PC-3 (cell line): Measurements from ENCODE around the gene FANCE. TPM values are rescaled to one million over a fixed set of nuclear protein-coding genes. Genes with fewer than 3 reads are reported as not detected.
"Not testable (repeated sequence)": the region's sequence is repeated elsewhere in the genome, so short reads cannot be mapped to it uniquely, and the experiment has no call there.

Experiments
- ATAC-seq: fragments of 200-7000 bp; cut with Tn5 transposase; 2 replicates; pipeline ENCODE4 v1.9.1; 2020; ENCODE audit warnings: mild to moderate bottlenecking, moderate library complexity
- BruUV-seq: library from RNA; stranded (reverse); fragments of 400-500 nt; replicated peaks from 2 replicates; lab custom pipeline; 2021; lab: Mats Ljungman, UMichigan
- CTCF ChIA-PET: fragments of 300-600 bp; sonication (Branson Sonifier 250); formaldehyde crosslinking; loops from one replicate; lab custom pipeline; 2022; ENCODE audit warnings: antibody characterized with exemption; lab: Charles Lee
- POLR2A ChIA-PET: fragments of 300-600 bp; sonication (Branson Sonifier 250); formaldehyde crosslinking; loops from one replicate; lab custom pipeline; 2022; ENCODE audit warnings: antibody characterized with exemption; ENCODE audit not compliant: unreplicated experiment; lab: Charles Lee
- DNase-seq: peaks from one replicate; pipeline ENCODE4 v3.0.0-alpha.2; 2015
- H2AFZ ChIP-seq: fragments of 300-600 bp; sonication (generic); 2 replicates; pipeline ENCODE4 v1.6.0; 2016; ENCODE audit warnings: antibody characterized with exemption, low read length
- H3F3A ChIP-seq: fragments of 300-600 bp; sonication (generic); one replicate; pipeline ENCODE4 v1.6.0; 2017; ENCODE audit warnings: antibody characterized with exemption, low read length, control low read depth, mild to moderate bottlenecking; ENCODE audit not compliant: unreplicated experiment
- H3K27ac ChIP-seq: fragments of 300-600 bp; sonication (generic); 2 replicates; pipeline ENCODE4 v1.5.1; 2016; ENCODE audit warnings: mild to moderate bottlenecking, low read length
- H3K27me3 ChIP-seq: fragments of 300-600 bp; sonication (generic); 2 replicates; pipeline ENCODE4 v1.6.1; 2016; ENCODE audit warnings: low read length, mixed read lengths
- H3K36me3 ChIP-seq: fragments of 300-600 bp; sonication (generic); 2 replicates; pipeline ENCODE4 v1.6.1; 2016; ENCODE audit warnings: low read depth, mixed run types, low read length, mixed read lengths
- H3K4me1 ChIP-seq: fragments of 300-600 bp; sonication (generic); 2 replicates; pipeline ENCODE4 v1.5.1; 2016; ENCODE audit warnings: low read length; ENCODE audit not compliant: insufficient read depth
- H3K4me2 ChIP-seq: fragments of 300-600 bp; sonication (generic); 2 replicates; pipeline ENCODE4 v1.6.0; 2016; ENCODE audit warnings: low read length
- H3K4me3 ChIP-seq: fragments of 300-600 bp; sonication (generic); 2 replicates; pipeline ENCODE4 v1.5.1; 2016; ENCODE audit warnings: mild to moderate bottlenecking, low read length, mixed read lengths
- H3K79me2 ChIP-seq: fragments of 300-600 bp; sonication (generic); 2 replicates; pipeline ENCODE4 v1.6.1; 2017; ENCODE audit warnings: low read length, mixed read lengths
- H3K9ac ChIP-seq: fragments of 300-600 bp; sonication (generic); 2 replicates; pipeline ENCODE4 v1.6.0; 2016; ENCODE audit warnings: mild to moderate bottlenecking, low read length
- H3K9me2 ChIP-seq: fragments of 300-600 bp; sonication (generic); replicated peaks from 2 replicates; pipeline ENCODE4 v1.6.1; 2016; ENCODE audit warnings: mixed run types, low read length, mixed read lengths
- H3K9me3 ChIP-seq: fragments of 300-600 bp; sonication (generic); 2 replicates; pipeline ENCODE4 v1.6.1; 2016; ENCODE audit warnings: low read length, mixed read lengths
- H4K20me1 ChIP-seq: fragments of 300-600 bp; sonication (generic); 2 replicates; pipeline ENCODE4 v1.6.1; 2016; ENCODE audit warnings: low read length, mixed read lengths
- EZH2 ChIP-seq: fragments of 300-600 bp; sonication (generic); IDR thresholded peaks from one replicate; pipeline ENCODE4 v1.6.1; 2017; ENCODE audit warnings: antibody characterized with exemption, mild to moderate bottlenecking, low read length; ENCODE audit not compliant: unreplicated experiment
- EZH2phosphoT487 ChIP-seq: fragments of 300-600 bp; sonication (generic); IDR thresholded peaks from 2 replicates; pipeline ENCODE4 v1.6.1; 2018; ENCODE audit warnings: mild to moderate bottlenecking, antibody characterized with exemption, low read length, borderline replicate concordance
- intact Hi-C: fragments of 100-400 bp; cut with micrococcal nuclease; formaldehyde crosslinking; loops from 2 replicates; pipeline ENCODE4 v1.9.0; 2023
- total RNA-seq: library from RNA; depleted of rRNA; stranded (reverse); fragments of >200 nt; gene quantifications from 2 replicates; pipeline ENCODE4 v1.2.3, GENCODE V29; 2014
- TF ChIP-seq, protein P1 (sequence below): fragments of 300-600 bp; sonication (generic); conservative IDR thresholded peaks from 2 replicates; pipeline ENCODE4 v1.5.1; 2017; ENCODE audit warnings: antibody characterized with exemption, low read depth, mild to moderate bottlenecking, low read length

FANCE gene
- total RNA-seq, 1 experiment from 2014 or later: 13.8 TPM

DNA sequence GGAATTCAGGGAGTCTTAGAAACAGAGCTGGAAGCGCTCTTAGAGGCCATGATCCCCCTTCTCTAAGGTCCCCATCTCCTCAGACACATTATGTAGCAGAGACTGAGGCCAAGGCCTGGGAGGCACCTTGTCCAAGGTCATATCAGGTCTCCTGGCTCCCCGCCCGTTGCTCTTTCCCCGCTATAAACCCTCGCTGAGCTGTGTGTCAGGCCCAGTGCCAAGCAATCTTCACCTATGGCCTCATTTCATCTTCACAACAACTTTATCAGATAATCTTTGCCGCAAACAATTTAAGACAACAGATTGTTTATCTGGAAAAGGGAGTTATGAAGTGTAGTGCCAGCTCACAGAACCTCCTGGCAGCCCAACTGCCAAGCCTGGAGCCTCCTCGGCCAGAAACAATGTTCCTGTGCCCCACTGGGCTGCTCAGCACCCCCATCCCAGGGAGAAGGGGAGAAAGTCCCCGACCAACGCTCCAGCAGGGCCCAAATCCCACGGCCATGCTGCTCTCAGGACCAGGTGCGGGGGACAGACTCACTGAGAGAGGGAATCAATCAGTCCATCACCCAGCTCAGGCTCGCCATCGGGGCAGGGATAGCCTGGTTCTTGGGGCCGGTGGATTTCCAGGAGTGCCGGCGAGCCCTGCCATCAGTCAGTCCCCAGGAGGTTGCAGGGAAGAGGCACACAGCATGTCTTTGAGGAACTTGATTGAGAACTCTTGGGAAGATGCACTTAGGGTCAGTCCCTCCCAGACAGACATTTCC, 16.9 kb upstream of the FANCE start:
- no peaks in the 10 kb centered on the region for H3K9me3 ChIP-seq
- H3K27me3 ChIP-seq: no peaks in the 10 kb centered on the region
- TF ChIP-seq EZH2phosphoT487 (no peak), EZH2 (no peak)
- TF ChIP-seq, protein P1, sequence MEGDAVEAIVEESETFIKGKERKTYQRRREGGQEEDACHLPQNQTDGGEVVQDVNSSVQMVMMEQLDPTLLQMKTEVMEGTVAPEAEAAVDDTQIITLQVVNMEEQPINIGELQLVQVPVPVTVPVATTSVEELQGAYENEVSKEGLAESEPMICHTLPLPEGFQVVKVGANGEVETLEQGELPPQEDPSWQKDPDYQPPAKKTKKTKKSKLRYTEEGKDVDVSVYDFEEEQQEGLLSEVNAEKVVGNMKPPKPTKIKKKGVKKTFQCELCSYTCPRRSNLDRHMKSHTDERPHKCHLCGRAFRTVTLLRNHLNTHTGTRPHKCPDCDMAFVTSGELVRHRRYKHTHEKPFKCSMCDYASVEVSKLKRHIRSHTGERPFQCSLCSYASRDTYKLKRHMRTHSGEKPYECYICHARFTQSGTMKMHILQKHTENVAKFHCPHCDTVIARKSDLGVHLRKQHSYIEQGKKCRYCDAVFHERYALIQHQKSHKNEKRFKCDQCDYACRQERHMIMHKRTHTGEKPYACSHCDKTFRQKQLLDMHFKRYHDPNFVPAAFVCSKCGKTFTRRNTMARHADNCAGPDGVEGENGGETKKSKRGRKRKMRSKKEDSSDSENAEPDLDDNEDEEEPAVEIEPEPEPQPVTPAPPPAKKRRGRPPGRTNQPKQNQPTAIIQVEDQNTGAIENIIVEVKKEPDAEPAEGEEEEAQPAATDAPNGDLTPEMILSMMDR: no peak
- H3K4me3 ChIP-seq: no peak overlapping the region
- no peaks in the 10 kb centered on the region for H3K79me2 ChIP-seq
- ChIA-PET POLR2A (no interaction called here), CTCF (no interaction called here)
- intact Hi-C loops: no loop called here
- no peaks in the 10 kb centered on the region for H3K9me2 ChIP-seq
- peaks cover 1% of the 10 kb centered on the region for H3K36me3 ChIP-seq
- H4K20me1 ChIP-seq: no peaks in the 10 kb centered on the region
- H3K27ac ChIP-seq: no peak overlapping the region
- ATAC-seq (no peak), DNase-seq (no peak)
- no TSS peak for BruUV-seq
- H2AFZ ChIP-seq: no peak overlapping the region
- no peaks in the 10 kb centered on the region for H3F3A ChIP-seq
- H3K4me1 ChIP-seq: no peaks in the 10 kb centered on the region
- no peak overlapping the region for H3K9ac ChIP-seq
- H3K4me2 ChIP-seq: no peak overlapping the region

DNA sequence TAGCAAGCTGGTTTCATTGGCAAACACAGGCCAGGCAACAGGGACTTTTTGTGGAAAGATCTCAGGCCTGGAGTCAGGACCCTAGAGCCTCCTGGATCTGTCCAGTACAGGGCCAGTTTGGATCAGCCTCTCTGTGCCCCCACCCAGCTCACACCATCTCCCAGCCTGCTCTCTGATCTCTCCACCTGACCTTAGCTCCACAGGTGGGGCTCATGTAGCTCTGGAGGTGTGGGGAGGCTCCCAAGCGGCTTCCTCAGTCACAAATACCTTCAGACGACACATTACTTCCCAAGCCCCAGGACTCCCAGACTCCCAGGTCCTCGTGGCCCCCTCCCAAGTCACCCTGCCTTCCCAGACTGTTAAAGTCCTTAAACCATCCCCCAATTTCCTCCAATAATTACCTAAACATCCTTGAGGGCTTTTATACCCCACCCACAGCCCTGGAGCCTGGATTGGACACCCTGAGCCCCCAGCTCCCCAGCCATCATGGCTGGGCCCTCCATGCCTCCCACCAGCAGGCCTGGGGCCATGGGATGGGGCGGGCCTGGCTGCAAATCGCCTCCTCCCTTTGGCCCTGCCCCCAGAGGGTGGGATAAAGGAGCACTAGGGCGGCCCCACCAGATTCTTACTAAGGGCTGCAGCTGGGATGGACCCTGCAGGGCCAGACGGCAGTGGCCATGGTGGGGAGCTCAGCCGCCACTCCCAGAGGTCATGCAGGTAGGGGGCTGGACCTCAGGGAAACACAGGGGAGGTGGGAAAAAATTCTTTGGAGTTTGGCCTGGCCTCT, 15.9 kb upstream of the FANCE start:
- ChIA-PET POLR2A (no interaction called here), CTCF (interaction anchor here (0.6 kb wide), 1 partner anchor 152 kb away, joined by 3 read pairs; no protein-coding TSS in a partner anchor)
- no peak overlapping the region for H3K9ac ChIP-seq
- H3K9me2 ChIP-seq: no peaks in the 10 kb centered on the region
- no peaks in the 10 kb centered on the region for H3K4me1 ChIP-seq
- no peaks in the 10 kb centered on the region for H3K9me3 ChIP-seq
- no peak overlapping the region for H2AFZ ChIP-seq
- H3K4me2 ChIP-seq: no peak overlapping the region
- no peak for TF ChIP-seq EZH2phosphoT487
- no peak for TF ChIP-seq EZH2
- TF ChIP-seq, protein P1: no peak
- H3K79me2 ChIP-seq: no peaks in the 10 kb centered on the region
- no peaks in the 10 kb centered on the region for H3K27me3 ChIP-seq
- intact Hi-C loops: no loop called here
- H3K27ac ChIP-seq: no peak overlapping the region
- BruUV-seq: no TSS peak
- no peaks in the 10 kb centered on the region for H3F3A ChIP-seq
- DNase-seq (no peak), ATAC-seq (no peak)
- no peaks in the 10 kb centered on the region for H4K20me1 ChIP-seq
- no peaks in the 10 kb centered on the region for H3K36me3 ChIP-seq
- no peak overlapping the region for H3K4me3 ChIP-seq

DNA sequence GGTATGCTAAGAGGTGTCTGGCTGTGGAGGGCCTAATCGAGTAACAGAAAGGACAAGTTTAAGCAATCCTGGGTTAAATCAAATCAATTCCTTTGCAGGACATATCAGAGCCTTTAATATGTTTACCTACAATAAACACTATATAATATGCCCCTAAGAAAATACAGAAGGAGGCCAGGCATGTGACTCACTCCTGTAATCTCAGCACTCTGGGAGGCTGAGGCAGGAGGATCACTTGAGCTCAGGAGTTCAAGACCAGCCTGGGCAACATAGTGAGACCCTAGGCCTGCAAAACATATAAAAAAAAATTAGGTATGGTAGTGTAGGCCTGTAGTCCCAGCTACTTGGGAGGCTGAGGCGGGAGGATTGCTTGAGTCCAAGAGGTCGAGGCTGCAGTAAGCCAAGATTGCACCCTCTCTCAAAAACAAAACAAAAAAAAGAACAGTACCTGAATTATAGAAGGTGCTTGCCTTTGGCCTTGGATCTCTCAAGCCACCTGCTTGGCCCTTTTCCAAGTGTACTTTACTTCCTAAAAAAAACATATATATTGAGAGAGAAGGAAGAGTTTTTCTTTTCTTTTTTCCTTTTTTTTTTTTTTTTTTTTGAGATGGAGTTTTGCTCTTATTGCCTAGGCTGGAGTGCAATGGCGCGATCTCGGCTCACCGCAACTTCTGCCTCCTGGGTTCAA, 13.6 kb upstream of the FANCE start:
- H3K27ac ChIP-seq, H3K36me3 ChIP-seq, H3K79me2 ChIP-seq, ATAC-seq, H3K4me2 ChIP-seq, intact Hi-C loops, H3K4me3 ChIP-seq, H3K9me3 ChIP-seq, H3K27me3 ChIP-seq, H4K20me1 ChIP-seq, CTCF ChIA-PET, POLR2A ChIA-PET, H3K9me2 ChIP-seq, DNase-seq, H3K4me1 ChIP-seq, BruUV-seq, H3K9ac ChIP-seq, H3F3A ChIP-seq, H2AFZ ChIP-seq: not testable (repeated sequence)
